BLaER1 treated with 17β-estradiol and CSF1 and Interleukin-3, amounts not matched to agents 10 nM and 100 nM (cell line): ENCODE measurements around the gene RPL18.
A peak's percentile ranks its signal among the peaks of the same experiment; 100 is the strongest.

Source experiments
- H3K27ac ChIP-seq, 11 experiments: shearing (Covaris generic); formaldehyde crosslinking; 2 replicates each; pipeline ENCODE4 v1.8.1; 2022
- H3K27me3 ChIP-seq, 11 experiments: shearing (Covaris generic); formaldehyde crosslinking; 2 replicates each; pipeline ENCODE4 v1.8.1; 2022
- H3K36me3 ChIP-seq, 11 experiments: shearing (Covaris generic); formaldehyde crosslinking; 2 replicates each; pipeline ENCODE4 v1.8.1; 2022
- H3K4me1 ChIP-seq, 10 experiments: shearing (Covaris generic); formaldehyde crosslinking; 2 replicates each; pipeline ENCODE4 v1.8.1; 2022
- H3K4me2 ChIP-seq, 11 experiments: shearing (Covaris generic); formaldehyde crosslinking; 2 replicates each; pipeline ENCODE4 v1.8.1; 2022
- H3K4me3 ChIP-seq, 10 experiments: shearing (Covaris generic); formaldehyde crosslinking; 2 replicates each; pipeline ENCODE4 v1.8.1; 2022
- H3K9ac ChIP-seq, 11 experiments: shearing (Covaris generic); formaldehyde crosslinking; 2 replicates each; pipeline ENCODE4 v1.8.1; 2022
- H3K9me3 ChIP-seq, 11 experiments: shearing (Covaris generic); formaldehyde crosslinking; replicated peaks in 1 of 11; 2 replicates each; pipeline ENCODE4 v1.8.1; 2022
- H4K20me1 ChIP-seq, 11 experiments: shearing (Covaris generic); formaldehyde crosslinking; 2 replicates each; pipeline ENCODE4 v1.8.1; 2022
- Cebpa-rat ChIP-seq, 11 experiments: shearing (Covaris generic); IDR thresholded peaks; 2 replicates each; pipeline ENCODE4 v1.8.1; 2022

The RPL18 gene

GRCh38 chr19:48598996-48599700 lies 19.8 kb downstream of the RPL18 start:
- H3K4me1 ChIP-seq = peaks cover 19 to 34% (median 27%) of the 10 kb centered on the region in 10 experiments
- no peaks in the 10 kb centered on the region for H3K9me3 ChIP-seq
- peak overlapping the region in 4 of 11 experiments; percentile 18 to 32 (median 21); a peak in 5 of 22 replicates for H3K4me2 ChIP-seq
- H3K36me3 ChIP-seq = no peaks in the 10 kb centered on the region
- H3K4me3 ChIP-seq = no peak overlapping the region
- no peak overlapping the region for H3K27ac ChIP-seq
- no peak for TF ChIP-seq Cebpa-rat (IDR thresholded peaks at IDR 0.05)
- H3K27me3 ChIP-seq = peaks cover 0 to 6% (median 0%) of the 10 kb centered on the region in 11 experiments; a peak in 1 of 22 replicates
- peak overlapping the region in 1 of 11 experiments; percentile 3; a peak in 1 of 22 replicates for H3K9ac ChIP-seq
- H4K20me1 ChIP-seq = no peaks in the 10 kb centered on the region

GRCh38 chr19:48596679-48597465 lies 22.1 kb downstream of the RPL18 start:
- Histone ChIP-seq H3K9me3 (no peaks in the 10 kb centered on the region), H3K36me3 (no peaks in the 10 kb centered on the region), H3K4me3 (peak overlapping the region in 1 of 10 experiments; percentile 28; a peak in 1 of 20 replicates), H3K4me2 (peak overlapping the region; percentile 22 to 77 (median 59)), H3K9ac (peak overlapping the region in 9 of 11 experiments; percentile 40 to 66 (median 57); a peak in 17 of 22 replicates), H3K4me1 (peaks cover 13 to 45% (median 31%) of the 10 kb centered on the region in 10 experiments), H3K27ac (peak overlapping the region in 10 of 11 experiments; percentile 59 to 81 (median 76); a peak in 20 of 22 replicates), H4K20me1 (no peaks in the 10 kb centered on the region), H3K27me3 (peaks cover 0 to 6% (median 0%) of the 10 kb centered on the region in 11 experiments; a peak in 1 of 22 replicates)
- no peak for TF ChIP-seq Cebpa-rat (IDR thresholded peaks at IDR 0.05)

GRCh38 chr19:48596237-48596636 lies 22.7 kb downstream of the RPL18 start:
- no peaks in the 10 kb centered on the region for H3K36me3 ChIP-seq
- no peaks in the 10 kb centered on the region for H3K9me3 ChIP-seq
- TF ChIP-seq Cebpa-rat (IDR thresholded peaks at IDR 0.05) = no peak
- no peak overlapping the region for H3K4me3 ChIP-seq
- H3K4me1 ChIP-seq = peaks cover 10 to 51% (median 32%) of the 10 kb centered on the region in 10 experiments
- H4K20me1 ChIP-seq = no peaks in the 10 kb centered on the region
- H3K27ac ChIP-seq = peak overlapping the region in 8 of 11 experiments; percentile 69 to 81 (median 76); a peak in 13 of 22 replicates
- H3K27me3 ChIP-seq = peaks cover 0 to 6% (median 0%) of the 10 kb centered on the region in 11 experiments; a peak in 1 of 22 replicates
- H3K4me2 ChIP-seq = peak overlapping the region in 10 of 11 experiments; percentile 32 to 77 (median 60); a peak in 14 of 22 replicates
- H3K9ac ChIP-seq = peak overlapping the region in 5 of 11 experiments; percentile 55 to 66 (median 57); a peak in 5 of 22 replicates

DNA sequence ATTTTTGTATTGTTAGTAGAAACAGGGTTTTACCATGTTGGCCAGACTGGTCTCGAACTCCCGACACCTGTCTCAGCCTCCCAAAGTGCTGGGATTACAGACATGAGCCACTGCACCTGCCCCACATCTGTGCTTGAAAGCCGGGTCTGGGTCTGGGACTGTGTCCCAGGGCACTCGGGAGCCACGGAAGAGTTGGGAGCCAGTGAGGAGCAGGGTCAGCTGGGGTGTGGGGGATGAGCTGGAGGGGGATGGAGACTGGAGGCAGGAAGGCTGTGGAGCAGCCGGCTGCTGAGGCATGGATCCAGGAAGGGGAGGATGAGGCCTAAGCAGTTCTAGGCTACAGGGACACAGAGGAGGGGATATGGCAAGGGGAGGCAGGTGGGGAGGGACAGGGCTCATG lies 23.1 kb downstream of the RPL18 start:
- Histone ChIP-seq H3K27me3 (peaks cover 0 to 6% (median 0%) of the 10 kb centered on the region in 11 experiments; a peak in 1 of 22 replicates), H4K20me1 (no peaks in the 10 kb centered on the region), H3K4me3 (no peak overlapping the region), H3K9ac (no peak overlapping the region; a peak in 1 of 22 replicates), H3K4me2 (peak overlapping the region in 5 of 11 experiments; percentile 55 to 61 (median 59); a peak in 7 of 22 replicates), H3K9me3 (no peaks in the 10 kb centered on the region), H3K27ac (peak overlapping the region in 2 of 11 experiments; percentile 75 to 76; a peak in 2 of 22 replicates), H3K36me3 (no peaks in the 10 kb centered on the region), H3K4me1 (peaks cover 10 to 55% (median 35%) of the 10 kb centered on the region in 10 experiments)
- no peak for TF ChIP-seq Cebpa-rat (IDR thresholded peaks at IDR 0.05)

DNA sequence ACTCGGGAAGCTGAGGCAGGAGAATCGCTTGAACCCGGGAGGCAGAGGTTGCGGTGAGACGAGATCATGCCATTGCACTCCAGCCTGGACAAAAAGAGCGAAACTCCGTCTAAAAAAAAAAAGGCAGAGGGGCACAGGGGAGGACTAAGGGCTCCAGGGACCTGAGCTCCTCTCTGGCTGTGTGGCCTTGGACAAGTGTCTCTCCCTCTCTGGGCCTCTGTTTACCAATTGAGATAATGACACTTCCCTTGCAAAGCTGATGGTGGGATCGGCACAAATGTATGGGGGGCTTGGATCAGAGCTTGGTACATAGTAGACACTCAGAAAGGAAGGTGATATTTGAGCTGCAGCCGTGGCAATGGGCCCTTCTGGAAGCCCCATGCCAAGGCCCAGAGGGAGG lies 23.8 kb downstream of the RPL18 start:
- Histone ChIP-seq H3K27me3 (peaks cover 0 to 6% (median 0%) of the 10 kb centered on the region in 11 experiments; a peak in 1 of 22 replicates), H3K36me3 (no peaks in the 10 kb centered on the region), H3K4me2 (no peak overlapping the region), H3K4me3 (no peak overlapping the region), H3K9me3 (no peaks in the 10 kb centered on the region), H3K27ac (no peak overlapping the region), H3K4me1 (peaks cover 10 to 55% (median 38%) of the 10 kb centered on the region in 10 experiments), H3K9ac (no peak overlapping the region), H4K20me1 (no peaks in the 10 kb centered on the region)
- no peak for TF ChIP-seq Cebpa-rat (IDR thresholded peaks at IDR 0.05)

GRCh38 chr19:48591021-48591420 lies 28.0 kb downstream of the RPL18 start:
- no peaks in the 10 kb centered on the region for H3K27me3 ChIP-seq
- no peak for TF ChIP-seq Cebpa-rat (IDR thresholded peaks at IDR 0.05)

GRCh38 chr19:48588670-48589401 lies 30.1 kb downstream of the RPL18 start:
- H3K36me3 ChIP-seq = no peaks in the 10 kb centered on the region
- H3K9me3 ChIP-seq = no peaks in the 10 kb centered on the region
- no peak for TF ChIP-seq Cebpa-rat (IDR thresholded peaks at IDR 0.05)
- no peaks in the 10 kb centered on the region for H4K20me1 ChIP-seq
- H3K4me3 ChIP-seq = peak overlapping the region in 6 of 10 experiments; percentile 20 to 55 (median 36); a peak in 9 of 20 replicates
- peaks cover 7 to 52% (median 25%) of the 10 kb centered on the region in 10 experiments for H3K4me1 ChIP-seq
- no peaks in the 10 kb centered on the region for H3K27me3 ChIP-seq
- H3K27ac ChIP-seq = peak overlapping the region in 4 of 11 experiments; percentile 20 to 42 (median 34); a peak in 6 of 22 replicates
- peak overlapping the region; percentile 17 to 65 (median 58); a peak in 21 of 22 replicates for H3K4me2 ChIP-seq
- H3K9ac ChIP-seq = peak overlapping the region in 8 of 11 experiments; percentile 12 to 62 (median 36); a peak in 10 of 22 replicates

More at GRCh38 chr19:48591021-48591420, 28.0 kb downstream of the RPL18 start:
- Histone ChIP-seq H3K27ac (0 out of 22 replicates have a peak overlapping the region, but pooled peaks of 1 of the 11 experiments have one; percentile 32), H3K9ac (no peak overlapping the region; a peak in 1 of 22 replicates), H3K36me3 (no peaks in the 10 kb centered on the region), H3K4me2 (peak overlapping the region in 9 of 11 experiments; percentile 17 to 59 (median 26); a peak in 6 of 22 replicates), H3K9me3 (no peaks in the 10 kb centered on the region), H4K20me1 (no peaks in the 10 kb centered on the region), H3K4me3 (no peak overlapping the region), H3K4me1 (peaks cover 3 to 48% (median 24%) of the 10 kb centered on the region in 10 experiments; a peak in 17 of 20 replicates)

- H3K36me3 ChIP-seq = no peaks in the 10 kb centered on the region
- H3K27me3 ChIP-seq = no peaks in the 10 kb centered on the region
- no peaks in the 10 kb centered on the region for H3K9me3 ChIP-seq
- no peak overlapping the region for H3K4me3 ChIP-seq
- peaks cover 15 to 60% (median 23%) of the 10 kb centered on the region in 10 experiments for H3K4me1 ChIP-seq
- H3K27ac ChIP-seq = no peak overlapping the region
- no peaks in the 10 kb centered on the region for H4K20me1 ChIP-seq
- no peak for TF ChIP-seq Cebpa-rat (IDR thresholded peaks at IDR 0.05)
- no peak overlapping the region; a peak in 1 of 22 replicates for H3K4me2 ChIP-seq
- H3K9ac ChIP-seq = peak overlapping the region in 1 of 11 experiments; percentile 18; a peak in 1 of 22 replicates
Measured at GRCh38 chr19:48587387-48587786, 31.6 kb downstream of the RPL18 start.
